HuH-7.5 (cell line): ENCODE data around the gene ZNF33B.
"Not testable (repeated sequence)": the region's sequence is repeated elsewhere in the genome, so short reads cannot be mapped to it uniquely, and the experiment has no call there.

Experiments
- DNase-seq: peaks from one replicate; pipeline ENCODE4 v3.0.0; 2011; ENCODE audit warnings: low spot score

ZNF33B gene

DNA sequence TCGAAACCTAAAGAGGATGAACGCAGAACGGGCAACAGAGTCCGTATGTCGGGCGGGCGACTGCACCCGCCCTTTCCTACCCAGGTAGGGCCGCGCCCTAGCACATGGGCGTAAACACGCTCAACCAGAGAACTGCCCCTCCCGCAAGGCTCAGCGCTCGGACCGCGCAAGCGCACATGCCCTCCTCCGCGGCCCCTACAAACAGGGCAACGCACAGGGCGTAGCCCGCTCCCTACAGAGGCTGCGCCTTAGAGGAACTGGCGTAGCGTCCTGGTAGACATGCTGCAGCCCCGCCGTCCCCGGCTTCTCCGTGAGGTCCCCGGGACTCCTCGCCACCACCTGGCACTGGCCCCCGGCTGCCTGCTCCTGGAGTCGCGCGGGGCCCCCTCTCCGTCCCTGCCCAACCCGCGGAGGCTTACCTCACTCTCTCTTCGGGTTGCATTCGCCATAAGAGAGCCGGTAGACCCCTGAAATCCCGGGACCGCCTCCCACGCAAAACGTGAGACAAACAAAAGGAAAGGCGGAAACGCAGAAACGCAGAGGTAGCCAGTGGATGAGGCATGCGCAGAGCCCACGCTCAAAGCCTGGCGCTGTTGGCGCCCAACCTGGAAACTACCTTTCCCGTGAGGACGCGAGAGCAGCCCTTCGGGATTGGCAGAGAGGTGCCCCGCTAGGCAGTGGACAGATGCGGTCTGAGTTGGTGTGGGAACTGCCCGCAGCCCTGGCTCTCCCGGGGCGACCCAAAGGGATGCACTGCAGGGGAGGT is at the start of gene ZNF33B:
ZNF33B (minus strand) TSS at position 516 of the 766 bp plus-strand sequence. CDS start 1,642 bp downstream, outside the sequence.
- DNase-seq, result peak; percentile 43

GRCh38 chr10:42684517-42684916 is 46.1 kb upstream of the ZNF33B start:
- DNase-seq, result no peak

- DNase-seq, result no peak
Measured at GRCh38 chr10:42680267-42680666, 41.9 kb upstream of the ZNF33B start.

GRCh38 chr10:42665181-42665979 is 27.0 kb upstream of the ZNF33B start:
- not testable (repeated sequence) for DNase-seq

GRCh38 chr10:42654419-42654818 is 16.0 kb upstream of the ZNF33B start:
- no peak for DNase-seq

- no peak for DNase-seq
Measured at GRCh38 chr10:42652858-42653257, 14.5 kb upstream of the ZNF33B start.

- no peak for DNase-seq
Measured at GRCh38 chr10:42650374-42650773, 12.0 kb upstream of the ZNF33B start.

DNA sequence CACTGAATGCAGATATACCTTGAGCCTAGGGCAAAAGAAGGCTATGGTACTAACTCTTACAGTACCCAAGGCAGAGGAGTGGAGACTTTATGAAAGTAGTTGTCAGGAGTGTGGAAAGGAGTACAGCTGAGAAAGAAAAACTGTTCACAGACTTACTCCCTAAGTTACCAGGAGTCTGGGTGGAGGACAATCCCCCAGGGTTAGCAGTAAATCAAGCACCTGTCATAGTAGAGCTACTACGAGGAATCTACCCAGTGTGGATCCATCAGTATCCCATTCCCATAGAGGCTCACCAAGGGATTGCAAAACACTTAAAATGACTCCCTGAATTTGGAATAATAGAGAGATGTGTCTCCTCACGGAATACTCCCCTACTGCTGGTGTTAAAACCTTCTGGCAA is 10.1 kb upstream of the ZNF33B start:
- no peak for DNase-seq

DNA sequence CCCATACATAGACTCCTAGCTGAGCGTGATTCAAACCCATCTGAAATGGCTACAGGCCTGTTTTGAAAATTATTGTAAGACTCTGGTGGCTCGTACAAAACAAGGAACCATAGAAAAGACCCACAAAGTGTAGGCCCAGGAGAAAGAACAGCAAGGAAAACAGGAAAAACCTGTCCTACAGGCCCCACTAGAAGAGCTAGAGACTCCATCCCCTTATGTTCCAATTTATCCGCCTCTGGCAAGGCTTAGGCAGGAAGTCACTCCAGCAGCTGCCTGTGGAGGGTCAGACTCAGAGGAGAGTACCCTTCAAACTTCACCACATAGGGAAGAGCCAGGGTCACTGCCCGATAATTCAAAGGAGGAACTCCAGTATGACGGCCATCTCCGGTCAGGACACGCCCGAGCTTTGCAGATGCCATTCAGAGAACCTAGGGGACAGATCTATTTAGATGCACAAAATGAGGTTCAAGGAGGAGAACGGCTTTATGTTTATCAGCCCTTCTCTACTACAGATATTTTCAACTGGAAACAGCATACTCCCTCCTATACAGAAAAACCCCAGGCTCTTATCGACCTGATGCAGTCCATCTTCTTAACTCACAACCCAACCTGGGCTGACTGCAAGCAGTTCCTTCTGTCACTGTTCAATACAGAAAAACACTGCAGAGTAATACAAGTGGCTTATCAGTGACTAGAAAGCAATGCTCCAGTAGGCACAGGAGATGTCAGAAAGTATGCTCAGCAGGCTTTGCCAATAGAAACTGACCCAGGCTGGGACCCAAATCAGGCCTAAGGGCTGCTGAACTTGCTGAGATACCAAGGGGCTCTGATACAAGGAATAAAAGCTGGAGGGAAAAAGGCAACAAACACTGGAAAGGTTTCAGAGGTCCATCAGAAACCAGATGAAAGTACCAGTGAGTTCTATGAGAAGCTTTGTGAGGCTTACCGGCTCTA is 8.6 kb upstream of the ZNF33B start:
- DNase-seq, result no peak

DNA sequence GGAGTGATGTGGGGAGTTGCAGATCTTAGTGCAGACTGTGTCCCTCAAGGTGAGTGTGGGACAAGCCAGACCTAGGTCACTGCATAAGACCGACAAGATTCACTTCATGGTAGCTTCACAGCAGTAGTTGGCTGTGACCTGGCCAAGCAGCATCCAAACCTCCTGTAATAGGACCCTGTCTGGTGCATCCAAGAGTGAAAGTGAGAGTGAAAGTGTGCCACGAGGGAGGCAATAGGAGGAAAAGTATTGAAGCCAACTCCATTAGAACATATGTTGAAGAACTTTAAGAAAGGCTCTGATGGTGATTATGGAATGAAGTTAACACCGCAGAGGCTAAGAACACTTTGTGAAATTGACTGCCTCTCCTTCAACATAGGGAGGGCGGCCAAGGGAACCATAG is 7.8 kb upstream of the ZNF33B start:
- no peak for DNase-seq

- no peak for DNase-seq
Measured at GRCh38 chr10:42645516-42645915, 7.1 kb upstream of the ZNF33B start.

DNA sequence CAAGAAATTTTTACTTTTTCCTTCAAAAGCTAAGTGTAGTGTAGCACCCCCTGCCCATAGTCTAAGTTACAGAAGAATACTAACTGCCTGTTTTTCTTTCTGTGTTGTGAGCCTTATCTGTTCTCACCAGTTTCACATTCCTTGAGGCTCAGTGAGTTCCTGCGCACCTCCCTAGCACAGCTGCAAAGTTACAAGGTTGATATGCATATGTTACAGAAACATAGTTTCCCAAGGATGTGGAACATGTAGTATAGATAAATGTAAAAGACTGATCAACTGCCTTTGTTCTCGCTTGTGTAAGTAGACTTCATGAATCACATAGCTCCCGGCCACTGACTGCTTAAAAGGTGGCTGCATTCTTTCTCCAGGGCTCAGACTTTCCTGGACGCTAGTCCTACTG is 6.7 kb upstream of the ZNF33B start:
- DNase-seq, result no peak

DNA sequence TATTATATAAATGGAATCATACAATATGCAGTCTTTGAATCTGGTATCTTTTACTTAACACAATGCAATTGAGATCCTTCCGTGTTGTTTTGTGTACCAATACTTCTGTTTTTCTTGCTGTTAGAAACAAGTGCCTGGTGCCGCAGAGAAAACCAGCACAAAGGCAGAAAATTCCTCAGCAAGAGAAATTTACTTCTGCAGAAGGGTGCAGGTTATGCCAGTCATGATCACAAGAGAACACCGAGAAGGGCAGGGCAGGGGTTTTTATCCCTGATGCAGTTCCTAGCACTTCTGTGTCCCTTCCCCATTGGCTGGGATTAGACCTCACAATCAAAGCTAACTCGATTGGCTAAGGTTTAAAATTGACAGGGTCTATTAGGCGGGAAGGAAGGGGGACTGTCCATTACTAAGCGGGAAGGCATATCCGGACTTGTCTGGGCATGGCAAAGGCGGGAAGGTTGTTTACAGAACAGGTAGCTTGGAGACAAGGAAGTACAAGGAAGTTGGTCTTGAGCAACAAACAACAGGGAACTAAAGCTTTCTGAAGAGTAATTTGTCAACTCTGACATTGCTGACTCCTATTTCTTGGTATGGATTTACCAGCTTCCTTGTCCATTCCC is 2.4 kb upstream of the ZNF33B start:
- no peak for DNase-seq

DNA sequence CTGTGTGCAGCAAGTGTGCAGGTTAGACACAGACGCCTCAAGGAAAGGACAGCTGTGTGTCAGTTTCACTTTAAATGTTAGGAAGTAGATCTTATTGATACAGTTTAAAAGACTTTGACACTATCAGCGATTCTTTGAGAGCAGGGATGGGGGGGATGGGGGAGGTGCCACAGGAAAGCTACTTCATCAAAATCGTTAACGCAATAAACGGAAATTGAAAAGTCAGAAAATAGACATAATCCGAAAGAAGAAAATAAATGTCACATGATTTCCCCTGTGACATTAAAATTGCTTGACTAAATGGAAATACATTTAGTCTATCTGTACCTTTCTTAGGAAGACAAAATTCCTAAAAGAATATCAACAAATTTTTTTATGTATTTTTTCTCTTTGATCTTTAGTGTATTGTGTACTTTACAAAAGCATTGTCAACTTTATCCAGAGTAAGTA is 476 bp upstream of the ZNF33B start:
- no peak for DNase-seq

DNA sequence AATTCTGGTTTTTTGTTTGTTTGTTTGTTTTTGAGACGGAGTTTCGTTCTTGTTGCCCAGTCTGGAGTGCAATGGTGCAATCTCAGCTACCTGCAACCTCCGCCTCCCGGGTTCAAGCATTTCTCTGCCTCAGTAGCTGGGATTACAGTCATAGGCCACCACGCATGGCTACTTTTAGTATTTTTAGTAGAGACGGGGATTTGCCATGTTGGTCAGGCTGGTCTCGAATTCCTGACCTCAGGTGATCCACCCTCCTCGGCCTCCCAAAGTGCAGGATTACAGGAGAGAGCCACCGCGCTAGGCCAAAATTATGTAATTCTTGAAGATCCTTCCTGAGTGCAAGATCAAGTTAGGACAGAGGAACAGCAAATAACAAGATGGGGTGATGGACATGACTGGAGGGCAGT is 719 bp downstream of the ZNF33B start:
- DNase-seq, result no peak

DNA sequence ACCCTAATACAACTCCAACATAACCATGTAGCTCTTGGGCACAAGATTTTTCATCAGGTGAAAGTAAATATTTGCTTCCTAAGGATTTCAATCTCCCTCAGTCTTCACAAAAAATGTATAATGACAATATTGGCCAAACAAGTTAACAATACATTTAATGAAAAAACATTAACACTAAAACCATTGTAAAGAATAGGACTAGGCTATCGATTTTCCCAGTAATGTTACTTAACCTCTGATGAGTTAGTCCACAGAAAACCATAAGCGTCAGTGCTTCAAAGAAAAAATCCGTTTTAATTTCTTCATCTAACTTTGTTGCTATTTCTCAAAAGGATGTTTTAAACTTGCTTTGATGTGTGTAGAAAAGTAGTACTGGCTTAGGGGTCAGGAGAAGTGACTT is 1.2 kb downstream of the ZNF33B start:
- no peak for DNase-seq

GRCh38 chr10:42635098-42635497 is 3.3 kb downstream of the ZNF33B start:
- DNase-seq, result no peak

GRCh38 chr10:42632564-42632963 is 5.8 kb downstream of the ZNF33B start:
- DNase-seq, result no peak

- DNase-seq, result no peak
Measured at GRCh38 chr10:42630537-42631134, 7.7 kb downstream of the ZNF33B start.

DNA sequence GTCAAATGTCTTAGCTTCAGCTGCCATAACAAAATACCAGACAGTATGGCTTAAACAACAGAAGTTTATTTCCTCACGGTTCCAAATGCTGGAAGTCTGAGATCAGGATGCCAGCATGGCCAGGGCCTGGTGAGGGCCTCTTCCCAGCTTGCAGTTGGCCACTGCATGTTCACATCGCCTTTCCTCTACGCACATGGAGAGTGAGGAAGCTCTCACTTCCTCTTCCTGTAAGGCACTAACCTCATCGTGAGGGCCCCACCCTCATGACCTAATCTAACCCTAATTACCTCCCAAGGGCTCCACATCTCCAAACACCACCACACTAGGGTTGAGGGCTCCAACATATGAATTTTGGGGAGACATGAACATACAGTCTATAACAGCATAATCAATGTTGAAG is 14.4 kb downstream of the ZNF33B start:
- DNase-seq, result no peak

GRCh38 chr10:42618424-42618823 is 19.9 kb downstream of the ZNF33B start:
- no peak for DNase-seq
